ENCODE measurements around the gene CDH4.

- no peak for TF ChIP-seq CTCF (IDR thresholded peaks at IDR 0.05)
- TF ChIP-seq POLR2AphosphoS5 (IDR thresholded peaks at IDR 0.05), result no peak
Measured at GRCh38 chr20:61439251-61439650, 187.2 kb downstream of the CDH4 start.
